K562 (cell line): ENCODE measurements around the gene HS2ST1. TPM values are rescaled to one million over a fixed set of nuclear protein-coding genes. Genes with fewer than 3 reads are reported as not detected.

ENCODE experiments used
- ATAC-seq: fragments of 200-7000 bp; cut with Tn5 transposase; 3 replicates; pipeline ENCODE4 v1.9.1; 2020; ENCODE audit warnings: moderate library complexity
- BruUV-seq: library from RNA; stranded (reverse); fragments of 400-500 nt; replicated peaks from 2 replicates; lab custom pipeline; 2021; lab: Mats Ljungman, UMichigan
- CTCF ChIA-PET: fragments of 300-600 bp; formaldehyde crosslinking; extraction: SDS; loops from one replicate; lab custom pipeline; 2021; ENCODE audit warnings: low intra/inter-chr PET ratio; lab: Yijun Ruan, JAX
- POLR2A ChIA-PET: fragments of 300-600, 350-650 bp; sonication (Branson Sonifier 250); formaldehyde crosslinking; extraction: SDS; loops from one replicate; lab custom pipeline; 2021; ENCODE audit warnings: antibody characterized with exemption, inconsistent platforms; lab: Yijun Ruan, JAX
- DNase-seq, 4 experiments: peaks; one replicate each; pipeline versions ENCODE4 v3.0.0 to v3.0.0-alpha.2; 2011 to 2018; ENCODE audit warnings: low spot score in 3 of 4, mixed read lengths in 3 of 4; ENCODE audit errors: extremely low read depth in 1 of 4
- FAIRE-seq: peaks from 2 replicates; lab custom pipeline; 2011; peaks lifted over from hg19 to GRCh38; lab: Jason Lieb, UNC
- H2AFZ ChIP-seq: 2 replicates; pipeline ENCODE4 v1.6.0; 2011; ENCODE audit warnings: low read depth, low read length, control low read depth, inconsistent platforms
- H3K27ac ChIP-seq: fragments of 200-600 bp; 3 replicates; pipeline ENCODE4 v1.8.0; 2011; ENCODE audit warnings: low read depth, mild to moderate bottlenecking, control low read depth, inconsistent platforms, low read length, moderate library complexity, mixed read lengths; ENCODE audit errors: extremely low read depth
- H3K27me3 ChIP-seq, 2 experiments: fragments of 300-600 bp in 1 of 2; 2 replicates in 1 of 2; 3 replicates in 1 of 2; pipeline versions ENCODE4 v1.6.0 to v1.8.0; 2011; ENCODE audit warnings: inconsistent platforms in 2 of 2, low read length in 2 of 2, mild to moderate bottlenecking in 1 of 2, mixed read lengths in 1 of 2, moderate library complexity in 1 of 2; ENCODE audit not compliant: control insufficient read depth in 2 of 2, insufficient read depth in 2 of 2
- H3K36me3 ChIP-seq: fragments of 300-600 bp; 3 replicates; pipeline ENCODE4 v1.8.0; 2011; ENCODE audit warnings: mild to moderate bottlenecking, low read length, inconsistent platforms; ENCODE audit not compliant: control insufficient read depth, insufficient read depth
- H3K4me1 ChIP-seq, 2 experiments: fragments of 200-600 bp in 1 of 2; replicated peaks in 1 of 2; 2 replicates in 1 of 2; 3 replicates in 1 of 2; pipeline versions ENCODE4 v1.5.1 to v1.8.0; 2011; ENCODE audit warnings: inconsistent platforms in 2 of 2, low read length in 2 of 2, mild to moderate bottlenecking in 1 of 2, mixed read lengths in 1 of 2, moderate library complexity in 1 of 2; ENCODE audit not compliant: control insufficient read depth in 2 of 2, insufficient read depth in 2 of 2
- H3K4me2 ChIP-seq: 2 replicates; pipeline ENCODE4 v1.6.1; 2011; ENCODE audit warnings: low read length, control low read depth, inconsistent platforms, mixed read lengths; ENCODE audit not compliant: insufficient read depth
- H3K4me3 ChIP-seq: fragments of 200-600 bp; sonication (generic), shearing (Covaris generic); 2 replicates; pipeline ENCODE4 v1.5.1; 2016; ENCODE audit warnings: control low read depth, inconsistent platforms
- H3K79me2 ChIP-seq: fragments of 200-600 bp; 3 replicates; pipeline ENCODE4 v1.8.0; 2011; ENCODE audit warnings: low read length, inconsistent platforms; ENCODE audit not compliant: control insufficient read depth, insufficient read depth
- H3K9ac ChIP-seq, 2 experiments: 2 replicates each; pipeline versions ENCODE4 v1.6.0 to v1.6.1; 2011; ENCODE audit warnings: low read depth in 2 of 2, low read length in 2 of 2, control low read depth in 1 of 2, inconsistent platforms in 1 of 2, mild to moderate bottlenecking in 1 of 2, mixed read lengths in 1 of 2; ENCODE audit not compliant: insufficient read depth in 1 of 2
- H3K9me1 ChIP-seq: one replicate; pipeline ENCODE4 v1.6.0; 2011; ENCODE audit warnings: inconsistent platforms, mild to moderate bottlenecking, low read length, moderate library complexity; ENCODE audit not compliant: control insufficient read depth, insufficient read depth
- H3K9me3 ChIP-seq: replicated peaks from 2 replicates; pipeline ENCODE4 v1.5.1; 2011; ENCODE audit warnings: low read depth, low read length, inconsistent platforms; ENCODE audit not compliant: control insufficient read depth, insufficient read depth
- H4K20me1 ChIP-seq: replicated peaks from 2 replicates; pipeline ENCODE4 v1.6.1; 2011; ENCODE audit warnings: low read length, inconsistent platforms, mixed read lengths; ENCODE audit not compliant: control insufficient read depth, insufficient read depth
- BHLHE40 ChIP-seq: IDR thresholded peaks from 2 replicates; pipeline ENCODE4 v1.6.1; 2011; ENCODE audit warnings: low read length, improper control_type of control experiment
- E2F5 ChIP-seq: sonication (generic); formaldehyde crosslinking; IDR thresholded peaks from 2 replicates; pipeline ENCODE4 v1.8.0; 2022; ENCODE audit warnings: mild to moderate bottlenecking, missing genetic modification reagents
- GABPB2 ChIP-seq: fragments of 250-450 bp; sonication (Bioruptor Pico); conservative IDR thresholded peaks from 2 replicates; pipeline ENCODE4 v1.5.1; 2021; ENCODE audit warnings: mild to moderate bottlenecking
- GTF2F1 ChIP-seq: IDR thresholded peaks from 2 replicates; pipeline ENCODE4 v1.6.1; 2011; ENCODE audit warnings: low read depth, low read length, improper control_type of control experiment
- HDAC3 ChIP-seq: fragments of 450-650 bp; IDR thresholded peaks from 2 replicates; pipeline ENCODE4 v1.6.1; 2018; ENCODE audit warnings: borderline replicate concordance, mild to moderate bottlenecking, moderate library complexity; ENCODE audit not compliant: partially characterized antibody
- HIVEP1 ChIP-seq: fragments of 250-450 bp; sonication (Bioruptor Pico); IDR thresholded peaks from 2 replicates; pipeline ENCODE4 v1.4.0; 2020; ENCODE audit warnings: mild to moderate bottlenecking
- HMG20A ChIP-seq: fragments of 450-650 bp; formaldehyde crosslinking; conservative IDR thresholded peaks from 2 replicates; pipeline ENCODE4 v1.4.0; 2020; ENCODE audit warnings: mild to moderate bottlenecking, mixed read lengths
- NR2C2 ChIP-seq, 2 experiments: fragments of 200-800 bp in 1 of 2; sonication (Bioruptor generic) in 1 of 2; sonication (generic) in 1 of 2; formaldehyde crosslinking in 1 of 2; IDR thresholded peaks; 2 replicates each; pipeline versions ENCODE4 v1.6.1 to v1.8.0; 2016 to 2022; ENCODE audit warnings: mild to moderate bottlenecking in 1 of 2, missing compliant biosample characterization in 1 of 2, missing genetic modification characterization in 1 of 2, missing genetic modification reagents in 1 of 2
- NR3C1 ChIP-seq: sonication (generic); formaldehyde crosslinking; IDR thresholded peaks from 2 replicates; pipeline ENCODE4 v1.8.1; 2022; ENCODE audit warnings: missing genetic modification reagents
- THRB ChIP-seq: fragments of 450-650 bp; formaldehyde crosslinking; conservative IDR thresholded peaks from 2 replicates; pipeline ENCODE4 v1.4.0; 2022; ENCODE audit warnings: mild to moderate bottlenecking, missing genetic modification characterization
- ZBTB7A ChIP-seq: IDR thresholded peaks from 2 replicates; pipeline ENCODE4 v1.6.1; 2011; ENCODE audit warnings: low read depth, mild to moderate bottlenecking, low read length, moderate library complexity, borderline replicate concordance; ENCODE audit not compliant: control insufficient read depth
- ZNF354B ChIP-seq: fragments of 250-450 bp; sonication (Bioruptor Pico); IDR thresholded peaks from 2 replicates; pipeline ENCODE4 v1.4.0; 2020
- ZSCAN29 ChIP-seq: fragments of 450-650 bp; IDR thresholded peaks from 2 replicates; pipeline ENCODE4 v1.6.1; 2017
- ZSCAN32 ChIP-seq: fragments of 450-650 bp; formaldehyde crosslinking; IDR thresholded peaks from 2 replicates; pipeline ENCODE4 v1.4.0; 2020; ENCODE audit warnings: mild to moderate bottlenecking, moderate library complexity
- WGBS: fragments of 100-300 bp; shearing (Covaris generic); methylation state at CpG from one replicate; pipeline ENCODE4 v1.1.6; 2016; ENCODE audit warnings: low coverage, mixed read lengths; ENCODE audit not compliant: insufficient coverage; ENCODE audit errors: missing lambda C conversion rate; 5-methylcytosine and 5-hydroxymethylcytosine counted together
- in situ Hi-C: fragments of 300-500 bp; cut with MboI; formaldehyde crosslinking; loops from 4 replicates; pipeline ENCODE4 v1.15.0; 2018; ENCODE audit warnings: inconsistent platforms, mixed read lengths
- intact Hi-C: fragments of 100-400 bp; cut with micrococcal nuclease; formaldehyde crosslinking; loops from 2 replicates; pipeline ENCODE4 v1.14.2; 2022
- polyA plus RNA-seq, 8 experiments: library from polyadenylated mRNA; depleted of rRNA in 4 of 8; stranded (reverse) in 5 of 8; unstranded in 3 of 8; fragments of >200 nt; fragmentation: Nextera tagmentation in 2 of 8; fragmentation: Illumina TruSeq in 1 of 8; extraction: Ambion mirVana in 2 of 8; extraction: Trizol in 1 of 8; gene quantifications; 2 replicates each; pipeline versions ENCODE4 v1.2.1 to v1.2.3, GENCODE V29; 2011 to 2014; ENCODE audit warnings: inconsistent platforms in 1 of 8, missing spikeins in 1 of 8
- total RNA-seq, 7 experiments: library from RNA; depleted of rRNA in 6 of 7; stranded (reverse); fragments of >200 nt in 6 of 7; fragmentation: Illumina TruSeq in 2 of 7; extraction: Trizol in 2 of 7; gene quantifications; 2 replicates each; pipeline versions ENCODE4 v1.2.1 to v1.2.3, GENCODE V29; 2011 to 2021; ENCODE audit warnings: low replicate concordance in 1 of 7

Gene HS2ST1
- total and polyA plus RNA-seq, 9 of the 15 experiments (the other 6 are each of a cell fraction or from before 2014, with no cell fraction given): 7.7 to 43.3 (median 25.8) TPM

- Histone ChIP-seq H4K20me1 (no peaks in the 10 kb centered on the region), H3K27me3 (no peaks in the 10 kb centered on the region), H3K9me3 (peaks cover 5% of the 10 kb centered on the region; the same call in 1 of the 2 replicates), H3K9me1 (no peaks in the 10 kb centered on the region), H3K9ac (no peak overlapping the region), H3K79me2 (peaks cover 69% of the 10 kb centered on the region), H3K4me3 (no peak overlapping the region), H3K4me2 (no peak overlapping the region), H2AFZ (no peak overlapping the region), H3K27ac (no peak overlapping the region), H3K36me3 (no peaks in the 10 kb centered on the region), H3K4me1 (peaks cover 0 to 2% of the 10 kb centered on the region in 2 experiments; a peak in 1 of 5 replicates)
- no peak for FAIRE-seq
- in situ Hi-C loops (no loop called here), intact Hi-C loops (no loop called here)
- WGBS: 62% methylated on average over 4 of the region's 4 CpGs
- ChIA-PET CTCF (no interaction called here), POLR2A (interaction anchor here (0.9 kb wide), 1 partner anchor 24 kb away, joined by 3 read pairs; no protein-coding TSS in a partner anchor)
- ATAC-seq: peak; percentile 52
- TF ChIP-seq HIVEP1 (CRISPR knock-in tag): no peak
- TF ChIP-seq ZSCAN29: no peak
- TF ChIP-seq HDAC3: no peak
- no peak for TF ChIP-seq BHLHE40
- no peak for TF ChIP-seq ZBTB7A
- no peak for TF ChIP-seq GTF2F1
- no peak for TF ChIP-seq HMG20A
- no peak for TF ChIP-seq NR2C2 (CRISPR knock-in tag; IDR thresholded peaks at IDR 0.05)
- no peak for TF ChIP-seq NR2C2 (tag; IDR thresholded peaks at IDR 0.05)
- no peak for TF ChIP-seq ZSCAN32 (CRISPR knock-in tag)
- TF ChIP-seq THRB (CRISPR knock-in tag): no peak
- TF ChIP-seq NR3C1 (CRISPR knock-in tag): no peak
- no peak for TF ChIP-seq GABPB2 (CRISPR knock-in tag)
- no peak for TF ChIP-seq E2F5 (CRISPR knock-in tag)
- TF ChIP-seq ZNF354B: no peak
- BruUV-seq: no TSS peak
- DNase-seq: no peak
Measured at GRCh38 chr1:87017998-87018672, 103.7 kb downstream of the HS2ST1 start.
